Transverse colon (tissue), 4 donors: Measurements from ENCODE around the gene CTNND2. TPM values are rescaled to one million over a fixed set of nuclear protein-coding genes. Genes with fewer than 3 reads are reported as not detected.

Source experiments
- DNase-seq: peaks from one replicate; pipeline ENCODE4 v3.0.0-alpha.2; 2019
- H3K27ac ChIP-seq, 4 donors: fragments of 200-600 bp; sonication (generic); 2 replicates each; pipeline ENCODE4 v1.5.1; 2016 to 2018; ENCODE audit warnings: inconsistent platforms in 4 of 4
- H3K27me3 ChIP-seq: fragments of 200-600 bp; sonication (generic); 2 replicates; pipeline ENCODE4 v1.5.1; 2017; ENCODE audit warnings: inconsistent platforms
- H3K36me3 ChIP-seq, 4 donors: fragments of 200-600 bp; sonication (generic); 2 replicates each; pipeline ENCODE4 v1.5.1; 2017 to 2019; ENCODE audit warnings: inconsistent platforms in 4 of 4
- H3K4me1 ChIP-seq, 4 donors: fragments of 200-600 bp; sonication (generic); 2 replicates each; pipeline ENCODE4 v1.5.1; 2017 to 2020; ENCODE audit warnings: inconsistent platforms in 4 of 4
- H3K4me3 ChIP-seq, 4 donors: fragments of 200-600 bp; sonication (generic); 1 replicate in 1 of 4; 2 replicates in 3 of 4; pipeline versions ENCODE4 v1.5.1 to v1.6.1; 2017 to 2019; ENCODE audit warnings: inconsistent platforms in 4 of 4
- H3K9me3 ChIP-seq, 2 donors: fragments of 200-600 bp; sonication (generic); 2 replicates each; pipeline ENCODE4 v1.5.1; 2017 to 2019; ENCODE audit warnings: inconsistent platforms in 2 of 2
- CTCF ChIP-seq, 5 experiments: fragments of 200-600 bp in 3 of 5; fragments of 450-650 bp in 2 of 5; sonication (generic) in 3 of 5; IDR thresholded peaks; 1 replicate in 2 of 5; 2 replicates in 3 of 5; pipeline ENCODE4 v1.5.1; 2016 to 2017; ENCODE audit warnings: antibody characterized with exemption in 5 of 5, inconsistent platforms in 3 of 5, mild to moderate bottlenecking in 2 of 5, moderate library complexity in 1 of 5
- EP300 ChIP-seq: sonication (generic); formaldehyde crosslinking; IDR thresholded peaks from one replicate; pipeline ENCODE4 v1.6.1; 2017; ENCODE audit warnings: antibody characterized with exemption, low read depth
- POLR2A ChIP-seq: fragments of 450-650 bp; IDR thresholded peaks from one replicate; pipeline ENCODE4 v1.6.1; 2016; ENCODE audit warnings: antibody characterized with exemption, mild to moderate bottlenecking, moderate library complexity
- POLR2AphosphoS5 ChIP-seq, 3 donors: sonication (generic); formaldehyde crosslinking; IDR thresholded peaks; one replicate each; pipeline ENCODE4 v1.6.1; 2016; ENCODE audit warnings: antibody characterized with exemption in 3 of 3
- WGBS, 2 donors: methylation state at CpG; one replicate each; pipeline ENCODE4 v1.1.5; 2018; ENCODE audit warnings: low coverage in 1 of 2; 5-methylcytosine and 5-hydroxymethylcytosine counted together
- in situ Hi-C, 4 donors: fragments of 200-750 bp; cut with MboI; loops; one replicate each; pipeline versions ENCODE4 v1.15.0 to v1.15.1; 2017; ENCODE audit warnings: low sequenced_read_pairs in 3 of 4, low pct_ligation_motif_present in 1 of 4, low pct_unique_long_range_greater_than_20kb in 1 of 4
- intact Hi-C: fragments of 100-400 bp; cut with DNase I; formaldehyde crosslinking; loops from one replicate; pipeline ENCODE4 v1.15.1; 2023; ENCODE audit warnings: low total_unique reads
- total RNA-seq, 4 donors: library from RNA; depleted of rRNA; stranded (reverse); fragments of >200 nt; gene quantifications; one replicate each; pipeline ENCODE4 v1.1.0, GENCODE V29; 2016

The CTNND2 gene
- total RNA-seq, 4 donors from 2014 or later = 1.9 to 2.1 TPM; not detected in 2

DNA sequence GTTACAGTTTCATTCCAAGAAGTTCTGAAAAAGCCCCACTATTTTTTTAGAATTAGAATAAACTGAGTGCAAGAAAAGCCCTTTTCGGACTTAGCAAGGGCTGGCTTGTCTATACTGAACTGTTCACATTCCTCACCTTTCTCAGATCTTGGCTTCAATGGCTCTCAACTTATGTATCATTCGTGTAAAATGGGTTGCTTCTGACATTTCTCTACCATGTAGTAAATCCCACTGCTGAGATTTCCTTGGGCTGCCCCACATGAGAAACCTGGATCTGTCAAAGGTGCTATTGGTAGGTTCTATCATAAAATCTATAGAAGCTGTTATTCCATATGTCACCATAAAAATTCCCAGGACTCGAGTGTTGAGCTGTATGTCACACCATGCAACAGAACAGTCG lies 454.3 kb downstream of the CTNND2 start:
- no peak overlapping the region for H3K27ac ChIP-seq
- no peaks in the 10 kb centered on the region for H3K27me3 ChIP-seq
- no peak overlapping the region for H3K4me3 ChIP-seq
- WGBS, 2 donors = 73 to 77% methylated on average over 4 of the region's 4 CpGs
- no peaks in the 10 kb centered on the region for H3K4me1 ChIP-seq
- H3K36me3 ChIP-seq = no peaks in the 10 kb centered on the region
- no peak for DNase-seq
- H3K9me3 ChIP-seq = no peaks in the 10 kb centered on the region
- in situ Hi-C loops = no loop called here
- intact Hi-C loops = no loop called here
- TF ChIP-seq CTCF (IDR thresholded peaks at IDR 0.05) (no peak), EP300 (no peak), POLR2A (no peak), POLR2AphosphoS5 (IDR thresholded peaks at IDR 0.05) (no peak)

- Histone ChIP-seq H3K9me3 (no peaks in the 10 kb centered on the region), H3K27me3 (no peaks in the 10 kb centered on the region), H3K27ac (no peak overlapping the region), H3K4me1 (no peaks in the 10 kb centered on the region), H3K36me3 (no peaks in the 10 kb centered on the region), H3K4me3 (no peak overlapping the region)
- 69 to 73% methylated on average over 3 to 4 of the region's 4 CpGs for WGBS, 2 donors
- TF ChIP-seq CTCF (IDR thresholded peaks at IDR 0.05) (no peak), POLR2AphosphoS5 (IDR thresholded peaks at IDR 0.05) (no peak), POLR2A (no peak), EP300 (no peak)
- DNase-seq = no peak
- in situ Hi-C loops (no loop called here), intact Hi-C loops (no loop called here)
These were observed 455.0 kb downstream of the CTNND2 start for GRCh38 chr5:11449217-11449616.

- no peak for DNase-seq
- in situ Hi-C loops (no loop called here), intact Hi-C loops (no loop called here)
- TF ChIP-seq POLR2A = no peak
- TF ChIP-seq EP300 = no peak
- no peak for TF ChIP-seq POLR2AphosphoS5 (IDR thresholded peaks at IDR 0.05)
- no peak for TF ChIP-seq CTCF (IDR thresholded peaks at IDR 0.05)
- Histone ChIP-seq H3K27me3 (no peaks in the 10 kb centered on the region), H3K4me3 (no peak overlapping the region), H3K36me3 (no peaks in the 10 kb centered on the region), H3K9me3 (no peaks in the 10 kb centered on the region), H3K27ac (no peak overlapping the region), H3K4me1 (no peaks in the 10 kb centered on the region)
- 54 to 61% methylated on average over 3 of the region's 3 CpGs for WGBS, 2 donors
These were observed 460.4 kb downstream of the CTNND2 start for GRCh38 chr5:11443831-11444230.

DNA sequence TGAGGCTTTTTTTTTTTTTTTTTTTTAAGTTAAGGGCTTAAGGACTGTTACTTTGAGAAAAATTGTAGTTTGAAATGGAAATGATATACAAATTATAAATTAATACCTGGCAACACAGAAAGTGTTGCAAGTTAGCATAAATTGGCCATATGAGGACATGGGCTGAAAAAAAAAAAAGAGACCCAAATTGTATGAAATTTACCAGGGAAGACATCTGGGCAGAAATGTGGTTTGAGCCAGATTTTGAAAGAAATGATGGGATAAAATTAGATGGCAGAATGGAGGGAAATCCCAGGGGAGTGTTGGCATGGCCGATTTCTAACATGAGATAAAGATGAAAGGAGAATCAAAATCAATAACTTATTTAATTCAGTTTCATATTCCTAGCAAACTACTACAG lies 472.1 kb downstream of the CTNND2 start:
- 63 to 86% methylated on average over 1 of the region's 1 CpG for WGBS, 2 donors
- in situ Hi-C loops (no loop called here), intact Hi-C loops (no loop called here)
- no peak overlapping the region for H3K4me3 ChIP-seq
- no peak overlapping the region for H3K27ac ChIP-seq
- no peak for DNase-seq
- H3K27me3 ChIP-seq = no peaks in the 10 kb centered on the region
- no peaks in the 10 kb centered on the region for H3K9me3 ChIP-seq
- no peaks in the 10 kb centered on the region for H3K36me3 ChIP-seq
- TF ChIP-seq POLR2AphosphoS5 (IDR thresholded peaks at IDR 0.05) = no peak
- no peak for TF ChIP-seq CTCF (IDR thresholded peaks at IDR 0.05)
- no peak for TF ChIP-seq EP300
- TF ChIP-seq POLR2A = no peak
- H3K4me1 ChIP-seq = no peaks in the 10 kb centered on the region
